CD14-positive monocyte (primary cell): ENCODE data around the gene USP31. TPM values are rescaled to one million over a fixed set of nuclear protein-coding genes. Genes with fewer than 3 reads are reported as not detected.

Experiments used
- DNase-seq, 3 donors: peaks; one replicate each; pipeline ENCODE4 v3.0.0-alpha.2; 2011 to 2022
- H2AFZ ChIP-seq: 2 replicates; pipeline ENCODE4 v1.6.0; 2012; ENCODE audit warnings: mild to moderate bottlenecking, low read depth, low read length, inconsistent platforms; ENCODE audit not compliant: insufficient read depth, poor library complexity, severe bottlenecking
- H3K27ac ChIP-seq, 2 donors: 1 replicate in 1 of 2; 2 replicates in 1 of 2; pipeline ENCODE4 v1.5.1; 2012 to 2013; ENCODE audit warnings: low read length in 2 of 2, control low read depth in 1 of 2, inconsistent platforms in 1 of 2, low read depth in 1 of 2, mild to moderate bottlenecking in 1 of 2
- H3K27me3 ChIP-seq, 2 donors: one replicate each; pipeline versions ENCODE4 v1.6.0 to v1.6.1; 2011 to 2013; ENCODE audit warnings: low read length in 2 of 2; ENCODE audit not compliant: control insufficient read depth in 2 of 2, insufficient read depth in 2 of 2
- H3K36me3 ChIP-seq, 2 donors: replicated peaks in 1 of 2; 1 replicate in 1 of 2; 2 replicates in 1 of 2; pipeline versions ENCODE4 v1.5.1 to v1.6.1; 2012 to 2013; ENCODE audit warnings: low read length in 2 of 2, control low read depth in 1 of 2, inconsistent platforms in 1 of 2, mild to moderate bottlenecking in 1 of 2; ENCODE audit not compliant: insufficient read depth in 2 of 2, control insufficient read depth in 1 of 2
- H3K4me1 ChIP-seq, 2 donors: 1 replicate in 1 of 2; 2 replicates in 1 of 2; pipeline versions ENCODE4 v1.5.1 to v1.6.1; 2012 to 2013; ENCODE audit warnings: low read length in 2 of 2, control low read depth in 1 of 2, inconsistent platforms in 1 of 2, mild to moderate bottlenecking in 1 of 2, moderate library complexity in 1 of 2; ENCODE audit not compliant: insufficient read depth in 2 of 2, control insufficient read depth in 1 of 2
- H3K4me2 ChIP-seq: replicated peaks from 2 replicates; pipeline ENCODE3; 2012; ENCODE audit warnings: low read length, moderate library complexity, mild to moderate bottlenecking; ENCODE audit not compliant: poor library complexity, severe bottlenecking; ENCODE audit errors: extremely low read depth
- H3K4me3 ChIP-seq, 3 experiments: fragments of 200-600 bp in 1 of 3; sonication (generic) in 1 of 3; replicated peaks in 1 of 3; 1 replicate in 2 of 3; 2 replicates in 1 of 3; pipeline ENCODE4 v1.5.1; 2011 to 2013; ENCODE audit warnings: low read length in 3 of 3, mild to moderate bottlenecking in 3 of 3, control low read depth in 2 of 3, low read depth in 2 of 3, inconsistent platforms in 1 of 3, moderate library complexity in 1 of 3
- H3K79me2 ChIP-seq: 2 replicates; pipeline ENCODE4 v1.6.0; 2012; ENCODE audit warnings: mild to moderate bottlenecking, control low read depth, inconsistent platforms, low read length, moderate library complexity; ENCODE audit not compliant: insufficient read depth
- H3K9ac ChIP-seq: 2 replicates; pipeline ENCODE4 v1.6.0; 2017; ENCODE audit warnings: low read length, mild to moderate bottlenecking; ENCODE audit not compliant: insufficient read depth, poor library complexity, severe bottlenecking
- H3K9me3 ChIP-seq, 2 donors: replicated peaks in 1 of 2; 1 replicate in 1 of 2; 2 replicates in 1 of 2; pipeline versions ENCODE4 v1.5.1 to v1.6.1; 2012 to 2013; ENCODE audit warnings: low read length in 2 of 2, control low read depth in 1 of 2; ENCODE audit not compliant: control insufficient read depth in 1 of 2, insufficient read depth in 1 of 2
- H4K20me1 ChIP-seq: 2 replicates; pipeline ENCODE4 v1.6.0; 2012; ENCODE audit warnings: mild to moderate bottlenecking, low read length, control low read depth, moderate library complexity; ENCODE audit not compliant: insufficient read depth
- H3K27ac Mint-ChIP-seq, 7 donors: one replicate each; pipeline ENCODE4 v1.8.0; 2020; ENCODE audit warnings: mild to moderate bottlenecking in 7 of 7, mixed read lengths in 7 of 7, moderate library complexity in 6 of 7, inconsistent platforms in 2 of 7
- H3K27me3 Mint-ChIP-seq, 3 donors: one replicate each; pipeline ENCODE4 v1.8.0; 2021 to 2022; ENCODE audit warnings: low read depth in 3 of 3, mild to moderate bottlenecking in 3 of 3, mixed read lengths in 3 of 3, moderate library complexity in 3 of 3, inconsistent platforms in 1 of 3
- H3K36me3 Mint-ChIP-seq, 2 donors: one replicate each; pipeline ENCODE4 v1.8.0; 2020; ENCODE audit warnings: mixed read lengths in 2 of 2, inconsistent platforms in 1 of 2, mild to moderate bottlenecking in 1 of 2
- H3K4me1 Mint-ChIP-seq: one replicate; pipeline ENCODE4 v1.8.0; 2020; ENCODE audit warnings: mild to moderate bottlenecking, mixed read lengths
- H3K4me3 Mint-ChIP-seq, 2 donors: one replicate each; pipeline ENCODE4 v1.8.0; 2020; ENCODE audit warnings: mild to moderate bottlenecking in 2 of 2, mixed read lengths in 2 of 2, moderate library complexity in 1 of 2
- H3K9me3 Mint-ChIP-seq, 7 donors: one replicate each; pipeline ENCODE4 v1.8.0; 2020 to 2022; ENCODE audit warnings: mixed read lengths in 7 of 7, mild to moderate bottlenecking in 6 of 7, moderate library complexity in 6 of 7, inconsistent platforms in 2 of 7
- WGBS: methylation state at CpG from one replicate; pipeline ENCODE4 v1.1.5; 2013; ENCODE audit warnings: missing lambda C conversion rate; ENCODE audit not compliant: insufficient coverage; 5-methylcytosine and 5-hydroxymethylcytosine counted together
- intact Hi-C, 2 donors: fragments of 100-400 bp; cut with micrococcal nuclease; formaldehyde crosslinking; loops; one replicate each; pipeline versions ENCODE4 v1.15.0 to v1.15.1; 2023
- polyA plus RNA-seq, 3 donors: library from polyadenylated mRNA; depleted of rRNA in 1 of 3; unstranded in 2 of 3; stranded (reverse) in 1 of 3; fragments of 300-500 nt in 2 of 3; fragments of >200 nt in 1 of 3; fragmentation: Illumina TruSeq in 2 of 3; gene quantifications; 1 replicate in 2 of 3; 2 replicates in 1 of 3; pipeline ENCODE4 v1.2.3, GENCODE V29; 2012 to 2021
- TF ChIP-seq, protein P1 (sequence below): fragments of 200-600 bp; IDR thresholded peaks from one replicate; pipeline ENCODE4 v1.8.0; 2022; ENCODE audit warnings: antibody characterized with exemption, mild to moderate bottlenecking

Gene USP31
- polyA plus RNA-seq, 3 donors = 0.15 to 4.1 (median 0.36) TPM

DNA sequence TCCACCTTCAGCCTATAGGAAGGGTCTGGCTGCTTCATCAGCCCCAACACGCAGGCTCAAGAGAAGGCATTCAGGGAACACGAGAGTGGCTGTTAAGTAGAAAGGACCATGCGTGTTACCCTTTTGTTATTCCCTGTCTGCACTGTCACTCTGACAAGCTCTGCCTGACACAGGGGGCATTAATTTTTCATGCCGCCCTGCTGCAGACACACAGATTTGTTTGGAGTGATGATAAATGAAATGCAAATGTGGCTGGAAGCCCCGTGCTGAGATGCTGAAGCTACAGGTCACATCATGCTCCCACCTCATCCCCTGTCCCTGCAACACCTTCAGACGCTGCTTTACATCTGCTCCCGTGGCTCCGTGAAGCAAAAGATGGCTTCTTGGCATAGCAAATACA is 97.7 kb downstream of the USP31 start:
- Histone ChIP-seq H3K4me2 (no peak overlapping the region), H3K9ac (no peak overlapping the region), H3K4me1 (peaks cover 0 to 4% of the 10 kb centered on the region in 2 donors), H3K36me3 (no peaks in the 10 kb centered on the region), H3K4me3 (no peak overlapping the region), H3K9me3 (peaks cover 0 to 4% of the 10 kb centered on the region in 2 donors), H3K79me2 (no peaks in the 10 kb centered on the region), H2AFZ (no peak overlapping the region), H3K27me3 (peaks cover 2 to 3% of the 10 kb centered on the region in 2 donors), H4K20me1 (no peaks in the 10 kb centered on the region), H3K27ac (no peak overlapping the region)
- no peaks in the 10 kb centered on the region for H3K36me3 Mint-ChIP-seq
- H3K27me3 Mint-ChIP-seq = peaks cover 5 to 17% (median 11%) of the 10 kb centered on the region in 3 donors
- no peak overlapping the region for H3K4me3 Mint-ChIP-seq
- WGBS = 100% methylated on average over 2 of the region's 8 CpGs
- TF ChIP-seq, protein P1, sequence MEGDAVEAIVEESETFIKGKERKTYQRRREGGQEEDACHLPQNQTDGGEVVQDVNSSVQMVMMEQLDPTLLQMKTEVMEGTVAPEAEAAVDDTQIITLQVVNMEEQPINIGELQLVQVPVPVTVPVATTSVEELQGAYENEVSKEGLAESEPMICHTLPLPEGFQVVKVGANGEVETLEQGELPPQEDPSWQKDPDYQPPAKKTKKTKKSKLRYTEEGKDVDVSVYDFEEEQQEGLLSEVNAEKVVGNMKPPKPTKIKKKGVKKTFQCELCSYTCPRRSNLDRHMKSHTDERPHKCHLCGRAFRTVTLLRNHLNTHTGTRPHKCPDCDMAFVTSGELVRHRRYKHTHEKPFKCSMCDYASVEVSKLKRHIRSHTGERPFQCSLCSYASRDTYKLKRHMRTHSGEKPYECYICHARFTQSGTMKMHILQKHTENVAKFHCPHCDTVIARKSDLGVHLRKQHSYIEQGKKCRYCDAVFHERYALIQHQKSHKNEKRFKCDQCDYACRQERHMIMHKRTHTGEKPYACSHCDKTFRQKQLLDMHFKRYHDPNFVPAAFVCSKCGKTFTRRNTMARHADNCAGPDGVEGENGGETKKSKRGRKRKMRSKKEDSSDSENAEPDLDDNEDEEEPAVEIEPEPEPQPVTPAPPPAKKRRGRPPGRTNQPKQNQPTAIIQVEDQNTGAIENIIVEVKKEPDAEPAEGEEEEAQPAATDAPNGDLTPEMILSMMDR = no peak
- peaks cover 3 to 10% (median 6%) of the 10 kb centered on the region in 7 donors for H3K9me3 Mint-ChIP-seq
- no peak for DNase-seq
- H3K27ac Mint-ChIP-seq = no peak overlapping the region
- H3K4me1 Mint-ChIP-seq = peaks cover 14% of the 10 kb centered on the region
- intact Hi-C loops = no loop called here

- no peak overlapping the region for H3K27ac ChIP-seq
- no peak overlapping the region for H3K4me3 Mint-ChIP-seq
- H3K9me3 ChIP-seq = peaks cover 0 to 3% of the 10 kb centered on the region in 2 donors
- H3K27ac Mint-ChIP-seq = no peak overlapping the region
- H3K9me3 Mint-ChIP-seq = peaks cover 0 to 8% (median 3%) of the 10 kb centered on the region in 7 donors
- WGBS = 83% methylated on average over 4 of the region's 5 CpGs
- no peaks in the 10 kb centered on the region for H3K4me1 Mint-ChIP-seq
- H3K27me3 ChIP-seq = peaks cover 2 to 3% of the 10 kb centered on the region in 2 donors
- intact Hi-C loops = no loop called here
- H2AFZ ChIP-seq = no peak overlapping the region
- H3K9ac ChIP-seq = no peak overlapping the region
- no peaks in the 10 kb centered on the region for H3K36me3 Mint-ChIP-seq
- DNase-seq = no peak
- no peaks in the 10 kb centered on the region for H3K36me3 ChIP-seq
- H3K27me3 Mint-ChIP-seq = peaks cover 2 to 15% (median 9%) of the 10 kb centered on the region in 3 donors
- H3K4me2 ChIP-seq = no peak overlapping the region
- TF ChIP-seq, protein P1 = no peak
- H3K4me1 ChIP-seq = no peaks in the 10 kb centered on the region
- H3K79me2 ChIP-seq = no peaks in the 10 kb centered on the region
- H4K20me1 ChIP-seq = no peaks in the 10 kb centered on the region
- H3K4me3 ChIP-seq = no peak overlapping the region
Observed at GRCh38 chr16:23048164-23048563, 101.1 kb downstream of the USP31 start.
